A673 (cell line): ENCODE measurements around the gene ANKRD29. TPM values are rescaled to one million over a fixed set of nuclear protein-coding genes. Genes with fewer than 3 reads are reported as not detected.

ENCODE experiments used
- BruUV-seq: library from RNA; stranded (reverse); fragments of 400-500 nt; replicated peaks from 2 replicates; lab custom pipeline; 2021; lab: Mats Ljungman, UMichigan
- CTCF ChIA-PET: fragments of 300-600 bp; sonication (Branson Sonifier 250); formaldehyde crosslinking; loops from one replicate; lab custom pipeline; 2022; ENCODE audit warnings: antibody characterized with exemption; lab: Charles Lee
- POLR2A ChIA-PET: fragments of 300-600 bp; sonication (Branson Sonifier 250); formaldehyde crosslinking; loops from one replicate; lab custom pipeline; 2022; ENCODE audit warnings: antibody characterized with exemption; ENCODE audit not compliant: low non-redundant PET; lab: Charles Lee
- DNase-seq: peaks from one replicate; pipeline ENCODE4 v3.0.0-alpha.2; 2015; ENCODE audit warnings: low spot score
- H3K27ac ChIP-seq: fragments of 200-600 bp; sonication (generic); 2 replicates; pipeline ENCODE4 v1.5.1; 2016; ENCODE audit warnings: mixed run types, low read depth, mild to moderate bottlenecking, mixed read lengths, antibody characterized with exemption, low read length; ENCODE audit not compliant: poor library complexity, severe bottlenecking
- H3K27me3 ChIP-seq: fragments of 200-600 bp; sonication (generic); replicated peaks from 2 replicates; pipeline ENCODE4 v1.6.1; 2017; ENCODE audit warnings: mixed run types, low read depth, mild to moderate bottlenecking, mixed read lengths, antibody characterized with exemption, low read length; ENCODE audit not compliant: insufficient read depth, poor library complexity
- H3K36me3 ChIP-seq: fragments of 200-600 bp; sonication (generic); 2 replicates; pipeline ENCODE4 v1.6.1; 2016; ENCODE audit warnings: mixed run types, mild to moderate bottlenecking, mixed read lengths, antibody characterized with exemption, low read length; ENCODE audit not compliant: insufficient read depth, poor library complexity, severe bottlenecking
- H3K4me1 ChIP-seq: fragments of 200-600 bp; sonication (generic); 2 replicates; pipeline ENCODE4 v1.6.1; 2017; ENCODE audit warnings: mixed run types, mild to moderate bottlenecking, mixed read lengths, antibody characterized with exemption, low read length; ENCODE audit not compliant: insufficient read depth, poor library complexity, severe bottlenecking
- H3K4me3 ChIP-seq: fragments of 200-600 bp; sonication (generic); 2 replicates; pipeline ENCODE4 v1.5.1; 2016; ENCODE audit warnings: low read depth, mixed run types, mild to moderate bottlenecking, mixed read lengths, low read length; ENCODE audit not compliant: poor library complexity, severe bottlenecking
- H3K9me3 ChIP-seq: fragments of 200-600 bp; sonication (generic); 2 replicates; pipeline ENCODE4 v1.6.1; 2016; ENCODE audit warnings: mixed run types, low read depth, mild to moderate bottlenecking, mixed read lengths, antibody characterized with exemption, low read length; ENCODE audit not compliant: poor library complexity, severe bottlenecking
- CTCF ChIP-seq: fragments of 300-800, 200-600 bp; sonication (generic); conservative IDR thresholded peaks from 2 replicates; pipeline ENCODE4 v1.5.1; 2017; ENCODE audit warnings: low read depth, mild to moderate bottlenecking, antibody characterized with exemption, low read length, moderate library complexity, mixed read lengths
- EZH2 ChIP-seq: fragments of 200-600 bp; sonication (generic); IDR thresholded peaks from 2 replicates; pipeline ENCODE4 v1.6.1; 2017; ENCODE audit warnings: borderline replicate concordance, low read depth, mild to moderate bottlenecking, mixed read lengths, antibody characterized with exemption, low read length; ENCODE audit not compliant: poor library complexity, severe bottlenecking
- intact Hi-C: fragments of 100-400 bp; cut with micrococcal nuclease; formaldehyde crosslinking; loops from one replicate; pipeline ENCODE4 v1.10.0; 2022; ENCODE audit not compliant: unreplicated experiment
- total RNA-seq: library from RNA; stranded (reverse); gene quantifications from 2 replicates; pipeline ENCODE4 v1.2.3, GENCODE V29; 2021

ANKRD29 gene
- total RNA-seq, 1 experiment from 2014 or later = 2.6 TPM

GRCh38 chr18:23645568-23646175 lies 17.0 kb downstream of the ANKRD29 start:
- Histone ChIP-seq H3K9me3 (no peaks in the 10 kb centered on the region), H3K27ac (no peak overlapping the region), H3K27me3 (no peaks in the 10 kb centered on the region), H3K4me3 (no peak overlapping the region), H3K36me3 (no peaks in the 10 kb centered on the region), H3K4me1 (no peaks in the 10 kb centered on the region)
- BruUV-seq = no TSS peak
- intact Hi-C loops = no loop called here
- CTCF ChIA-PET = no interaction called here
- no peak for DNase-seq
- POLR2A ChIA-PET = no interaction called here
- TF ChIP-seq EZH2 (no peak), CTCF (no peak)

GRCh38 chr18:23643815-23644490 lies 18.8 kb downstream of the ANKRD29 start:
- Histone ChIP-seq H3K36me3 (no peaks in the 10 kb centered on the region), H3K27ac (no peak overlapping the region), H3K4me3 (no peak overlapping the region), H3K4me1 (no peaks in the 10 kb centered on the region), H3K27me3 (no peaks in the 10 kb centered on the region), H3K9me3 (no peaks in the 10 kb centered on the region)
- ChIA-PET CTCF (no interaction called here), POLR2A (no interaction called here)
- no peak for TF ChIP-seq CTCF
- TF ChIP-seq EZH2 = no peak
- no peak for DNase-seq
- intact Hi-C loops = no loop called here
- no TSS peak for BruUV-seq

GRCh38 chr18:23641937-23642666 lies 20.6 kb downstream of the ANKRD29 start:
- no TSS peak for BruUV-seq
- CTCF ChIA-PET = no interaction called here
- H3K4me1 ChIP-seq = no peaks in the 10 kb centered on the region
- DNase-seq = no peak
- no peak overlapping the region for H3K27ac ChIP-seq
- TF ChIP-seq EZH2 = no peak
- TF ChIP-seq CTCF = no peak
- no peaks in the 10 kb centered on the region for H3K36me3 ChIP-seq
- POLR2A ChIA-PET = no interaction called here
- H3K9me3 ChIP-seq = no peaks in the 10 kb centered on the region
- intact Hi-C loops = no loop called here
- no peak overlapping the region for H3K4me3 ChIP-seq
- H3K27me3 ChIP-seq = no peaks in the 10 kb centered on the region
